ENCODE measurements around the gene SLC48A1. TPM values are rescaled to one million over a fixed set of nuclear protein-coding genes. Genes with fewer than 3 reads are reported as not detected.

SLC48A1 gene
- total and polyA plus RNA-seq, 10 of the 15 experiments (the other 5 are each of a cell fraction or from before 2014, with no cell fraction given): 1.1 to 4.9 (median 1.9) TPM

DNA sequence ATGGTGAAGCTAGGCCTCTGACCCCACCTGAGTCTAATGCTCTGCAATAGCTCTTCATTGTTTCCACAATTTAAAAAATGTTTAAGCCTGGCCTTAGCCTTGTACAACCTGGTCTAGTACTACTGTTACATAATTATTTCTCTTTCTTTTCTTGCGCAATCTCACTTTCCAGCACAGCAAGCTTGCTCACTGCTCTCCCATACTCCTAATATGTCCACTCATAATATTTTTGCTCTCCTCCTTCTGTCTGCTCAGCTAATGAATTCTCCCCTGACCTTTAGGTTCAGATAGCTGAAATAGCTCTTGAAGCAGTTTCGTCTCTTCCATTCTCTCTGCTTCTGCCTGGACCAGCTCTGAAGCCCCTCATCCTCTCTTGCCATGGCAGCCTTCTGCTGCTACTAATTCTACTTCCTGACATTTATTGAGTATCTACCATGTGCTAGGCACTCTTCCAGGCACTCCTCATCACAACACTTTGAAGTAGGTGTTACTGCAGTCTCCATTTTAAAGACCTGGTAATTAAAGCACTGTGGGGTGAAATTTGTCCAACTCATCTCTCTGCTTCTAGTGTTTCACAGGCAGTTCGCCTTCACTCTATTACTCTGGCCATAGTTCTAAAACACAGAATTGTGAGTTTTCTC lies 2.8 kb upstream of the SLC48A1 start (continued):
- TF ChIP-seq, protein P1, sequence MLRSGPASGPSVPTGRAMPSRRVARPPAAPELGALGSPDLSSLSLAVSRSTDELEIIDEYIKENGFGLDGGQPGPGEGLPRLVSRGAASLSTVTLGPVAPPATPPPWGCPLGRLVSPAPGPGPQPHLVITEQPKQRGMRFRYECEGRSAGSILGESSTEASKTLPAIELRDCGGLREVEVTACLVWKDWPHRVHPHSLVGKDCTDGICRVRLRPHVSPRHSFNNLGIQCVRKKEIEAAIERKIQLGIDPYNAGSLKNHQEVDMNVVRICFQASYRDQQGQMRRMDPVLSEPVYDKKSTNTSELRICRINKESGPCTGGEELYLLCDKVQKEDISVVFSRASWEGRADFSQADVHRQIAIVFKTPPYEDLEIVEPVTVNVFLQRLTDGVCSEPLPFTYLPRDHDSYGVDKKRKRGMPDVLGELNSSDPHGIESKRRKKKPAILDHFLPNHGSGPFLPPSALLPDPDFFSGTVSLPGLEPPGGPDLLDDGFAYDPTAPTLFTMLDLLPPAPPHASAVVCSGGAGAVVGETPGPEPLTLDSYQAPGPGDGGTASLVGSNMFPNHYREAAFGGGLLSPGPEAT (IDR thresholded peaks at IDR 0.05; ENCODE audit: low read depth): no peak
- no peak for TF ChIP-seq SP1 (IDR thresholded peaks at IDR 0.05; ENCODE audit: low read depth, low read length)
- no peak for TF ChIP-seq MXI1 (IDR thresholded peaks at IDR 0.05; ENCODE audit: low read depth, low read length)
- no peak for TF ChIP-seq NRF1 (conservative IDR thresholded peaks at IDR 0.05; ENCODE audit: low read depth, low read length)
- TF ChIP-seq POU2F2 (IDR thresholded peaks at IDR 0.05; ENCODE audit: borderline replicate concordance, low read depth, low read length): no peak
- TF ChIP-seq, protein P2, sequence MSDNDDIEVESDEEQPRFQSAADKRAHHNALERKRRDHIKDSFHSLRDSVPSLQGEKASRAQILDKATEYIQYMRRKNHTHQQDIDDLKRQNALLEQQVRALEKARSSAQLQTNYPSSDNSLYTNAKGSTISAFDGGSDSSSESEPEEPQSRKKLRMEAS (IDR thresholded peaks at IDR 0.05; ENCODE audit: low read depth, low read length): no peak
- TF ChIP-seq BRCA1 (IDR thresholded peaks at IDR 0.05; ENCODE audit: low read depth, low read length): no peak
- no peak for TF ChIP-seq ASH2L (IDR thresholded peaks at IDR 0.05; ENCODE audit: borderline replicate concordance, low read depth)

- Histone ChIP-seq H3K79me2 (ENCODE audit: control insufficient read depth, insufficient read depth, low read length) (no peaks in the 10 kb centered on the region), H3K27me3 (replicated peaks in 1 of 2; ENCODE audit: control insufficient read depth in 2 of 2, insufficient read depth in 2 of 2, low read length in 1 of 2) (no peaks in the 10 kb centered on the region), H3K4me2 (ENCODE audit: control insufficient read depth, insufficient read depth) (no peak overlapping the region), H3K4me1 (ENCODE audit: control insufficient read depth, insufficient read depth, low read length) (peaks cover 17% of the 10 kb centered on the region; the same call in 1 of the 2 replicates), H2AFZ (ENCODE audit: control insufficient read depth, low read depth, low read length) (no peak overlapping the region), H3K36me3 (ENCODE audit: control insufficient read depth in 2 of 2, insufficient read depth in 2 of 2, low read length in 1 of 2) (no peaks in the 10 kb centered on the region), H3K27ac (ENCODE audit: control insufficient read depth, insufficient read depth) (no peak overlapping the region), H3K4me3 (no peak overlapping the region), H3K9ac (ENCODE audit: control insufficient read depth, insufficient read depth, low read length) (no peak overlapping the region), H4K20me1 (ENCODE audit: control insufficient read depth, insufficient read depth) (no peaks in the 10 kb centered on the region), H3K9me3 (replicated peaks; ENCODE audit: control insufficient read depth, insufficient read depth, low read length) (no peaks in the 10 kb centered on the region)
- ChIA-PET SMC1A (ENCODE audit: uncharacterized antibody, unreplicated experiment) (interaction anchor here (0.7 to 7.2 kb wide), 6 partner anchors 15 to 109 kb away, joined by 3 to 267 read pairs (median 20); partner anchors contain the start of gene RAPGEF3), POLR2A (interaction anchor here (5.7 kb wide), 1 partner anchor 29 kb away, joined by 40 read pairs; no protein-coding TSS in a partner anchor), RAD21 (ENCODE audit: unreplicated experiment) (interaction anchor here (7.2 to 8.9 kb wide), 3 partner anchors 15 to 65 kb away, joined by 68 to 327 read pairs (median 83); partner anchors contain the start of gene RAPGEF3), CTCF (interaction anchor here (1.1 to 19.3 kb wide), 5 partner anchors 15 to 178 kb away, joined by 3 to 814 read pairs (median 104); partner anchors contain the start of gene RAPGEF3)
- in situ Hi-C loops (cut with MboI) (no loop called here), intact Hi-C loops (cut with micrococcal nuclease; ENCODE audit: unreplicated experiment) (loop anchor here (10.0 kb wide), 1 partner anchor 737 kb away; no protein-coding TSS in a partner anchor)
- FAIRE-seq: no peak
- ATAC-seq: no peak
- DNase-seq (ENCODE audit: low read depth, low spot score): no peak
- BruUV-seq (replicated peaks): no TSS peak
- TF ChIP-seq, protein P3, sequence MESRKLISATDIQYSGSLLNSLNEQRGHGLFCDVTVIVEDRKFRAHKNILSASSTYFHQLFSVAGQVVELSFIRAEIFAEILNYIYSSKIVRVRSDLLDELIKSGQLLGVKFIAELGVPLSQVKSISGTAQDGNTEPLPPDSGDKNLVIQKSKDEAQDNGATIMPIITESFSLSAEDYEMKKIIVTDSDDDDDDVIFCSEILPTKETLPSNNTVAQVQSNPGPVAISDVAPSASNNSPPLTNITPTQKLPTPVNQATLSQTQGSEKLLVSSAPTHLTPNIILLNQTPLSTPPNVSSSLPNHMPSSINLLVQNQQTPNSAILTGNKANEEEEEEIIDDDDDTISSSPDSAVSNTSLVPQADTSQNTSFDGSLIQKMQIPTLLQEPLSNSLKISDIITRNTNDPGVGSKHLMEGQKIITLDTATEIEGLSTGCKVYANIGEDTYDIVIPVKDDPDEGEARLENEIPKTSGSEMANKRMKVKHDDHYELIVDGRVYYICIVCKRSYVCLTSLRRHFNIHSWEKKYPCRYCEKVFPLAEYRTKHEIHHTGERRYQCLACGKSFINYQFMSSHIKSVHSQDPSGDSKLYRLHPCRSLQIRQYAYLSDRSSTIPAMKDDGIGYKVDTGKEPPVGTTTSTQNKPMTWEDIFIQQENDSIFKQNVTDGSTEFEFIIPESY (IDR thresholded peaks at IDR 0.05): no peak
- TF ChIP-seq ZNF24 (IDR thresholded peaks at IDR 0.05): no peak
- no peak for TF ChIP-seq SMAD5 (IDR thresholded peaks at IDR 0.05; ENCODE audit: low read depth)
- TF ChIP-seq, protein P4, sequence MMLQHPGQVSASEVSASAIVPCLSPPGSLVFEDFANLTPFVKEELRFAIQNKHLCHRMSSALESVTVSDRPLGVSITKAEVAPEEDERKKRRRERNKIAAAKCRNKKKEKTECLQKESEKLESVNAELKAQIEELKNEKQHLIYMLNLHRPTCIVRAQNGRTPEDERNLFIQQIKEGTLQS (IDR thresholded peaks at IDR 0.05; ENCODE audit: borderline replicate concordance, extremely low read depth, low read depth, low read length): no peak
- no peak for TF ChIP-seq RB1 (IDR thresholded peaks at IDR 0.05; ENCODE audit: borderline replicate concordance)
- no peak for TF ChIP-seq POLR2A (IDR thresholded peaks at IDR 0.05; ENCODE audit: low read depth, low read length)
- 72% methylated on average over 6 of the region's 6 CpGs for WGBS (ENCODE audit: insufficient coverage, insufficient replicate concordance, low lambda C conversion rate, missing lambda C conversion rate)
Observed at GRCh38 chr12:47771304-47771703, 1.7 kb upstream of the SLC48A1 start.
